ENCODE data around the gene DGKD. TPM values are rescaled to one million over a fixed set of nuclear protein-coding genes. Genes with fewer than 3 reads are reported as not detected.

The DGKD gene
- total and polyA plus RNA-seq, 2 donors from 2014 or later = 2.6 to 32.3 TPM

- Histone ChIP-seq H3K4me1 (ENCODE audit: control insufficient read depth in 2 of 3, insufficient read depth in 2 of 3, low read depth in 1 of 3, low read length in 3 of 3) (no peaks in the 10 kb centered on the region), H3K36me3 (ENCODE audit: control insufficient read depth in 2 of 3, insufficient read depth in 3 of 3, low read length in 3 of 3) (peaks cover 4 to 8% (median 5%) of the 10 kb centered on the region in 3 donors), H3K9ac (ENCODE audit: low read length in 3 of 3) (no peak overlapping the region), H3K27me3 (ENCODE audit: control insufficient read depth, insufficient read depth, low read length) (no peaks in the 10 kb centered on the region), H3K4me3 (ENCODE audit: low read length in 3 of 3) (no peak overlapping the region), H3K27ac (ENCODE audit: low read depth in 2 of 2, low read length in 2 of 2) (no peak overlapping the region), H3K9me3 (ENCODE audit: control insufficient read depth in 2 of 3, insufficient read depth in 1 of 3, low read length in 3 of 3) (no peaks in the 10 kb centered on the region)
- FAIRE-seq = no peak
- intact Hi-C loops (cut with DNase I) = no loop called here
- peak in 1 of 5 donors; percentile 14 for DNase-seq
- TF ChIP-seq CTCF (IDR thresholded peaks at IDR 0.05; ENCODE audit: borderline replicate concordance, extremely low read depth, insufficient read depth) = no peak
Observed at GRCh38 chr2:233462826-233463470, 108.7 kb downstream of the DGKD start.

- Histone ChIP-seq H3K36me3 (ENCODE audit: control insufficient read depth in 2 of 3, insufficient read depth in 3 of 3, low read length in 3 of 3) (peaks cover 4 to 8% (median 5%) of the 10 kb centered on the region in 3 donors), H3K9ac (ENCODE audit: low read length in 3 of 3) (no peak overlapping the region), H3K27me3 (ENCODE audit: control insufficient read depth, insufficient read depth, low read length) (no peaks in the 10 kb centered on the region), H3K27ac (ENCODE audit: low read depth in 2 of 2, low read length in 2 of 2) (no peak overlapping the region), H3K9me3 (ENCODE audit: control insufficient read depth in 2 of 3, insufficient read depth in 1 of 3, low read length in 3 of 3) (no peaks in the 10 kb centered on the region), H3K4me3 (ENCODE audit: low read length in 3 of 3) (no peak overlapping the region), H3K4me1 (ENCODE audit: control insufficient read depth in 2 of 3, insufficient read depth in 2 of 3, low read depth in 1 of 3, low read length in 3 of 3) (no peaks in the 10 kb centered on the region)
- intact Hi-C loops (cut with DNase I) = no loop called here
- no peak for TF ChIP-seq CTCF (IDR thresholded peaks at IDR 0.05; ENCODE audit: borderline replicate concordance, extremely low read depth, insufficient read depth)
- DNase-seq = peak in 1 of 5 donors; percentile 67
- FAIRE-seq = no peak
Observed at GRCh38 chr2:233463586-233463985, 109.3 kb downstream of the DGKD start.

GRCh38 chr2:233464056-233464455 lies 109.8 kb downstream of the DGKD start:
- no peak for TF ChIP-seq CTCF (IDR thresholded peaks at IDR 0.05; ENCODE audit: borderline replicate concordance, extremely low read depth, insufficient read depth)
- DNase-seq (peak in 1 of 5 donors; percentile 64), FAIRE-seq (no peak)
- intact Hi-C loops (cut with DNase I) = no loop called here
- peaks cover 4 to 8% (median 5%) of the 10 kb centered on the region in 3 donors for H3K36me3 ChIP-seq (ENCODE audit: control insufficient read depth in 2 of 3, insufficient read depth in 3 of 3, low read length in 3 of 3)
- H3K4me1 ChIP-seq (ENCODE audit: control insufficient read depth in 2 of 3, insufficient read depth in 2 of 3, low read depth in 1 of 3, low read length in 3 of 3) = no peaks in the 10 kb centered on the region
- H3K4me3 ChIP-seq (ENCODE audit: low read length in 3 of 3) = no peak overlapping the region
- no peaks in the 10 kb centered on the region for H3K9me3 ChIP-seq (ENCODE audit: control insufficient read depth in 2 of 3, insufficient read depth in 1 of 3, low read length in 3 of 3)
- no peak overlapping the region for H3K27ac ChIP-seq (ENCODE audit: low read depth in 2 of 2, low read length in 2 of 2)
- H3K27me3 ChIP-seq (ENCODE audit: control insufficient read depth, insufficient read depth, low read length) = no peaks in the 10 kb centered on the region
- H3K9ac ChIP-seq (ENCODE audit: low read length in 3 of 3) = no peak overlapping the region

Data from kidney (tissue), 14 donors.